CD4-positive, CD25-positive, alpha-beta regulatory T cell (primary cell): Measurements from ENCODE around the gene PGM5. TPM values are rescaled to one million over a fixed set of nuclear protein-coding genes. Genes with fewer than 3 reads are reported as not detected.

ENCODE experiments used
- ATAC-seq, 2 donors: fragments of 150-1000 bp; cut with Tn5 transposase; one replicate each; pipeline ENCODE4 v1.10.0; 2021; ENCODE audit warnings: low read depth in 2 of 2, moderate number of reproducible peaks in 2 of 2, moderate library complexity in 1 of 2
- DNase-seq, 3 donors: peaks; one replicate each; pipeline versions ENCODE4 v3.0.0 to v3.0.0-alpha.2; 2012 to 2022; ENCODE audit warnings: mixed read lengths in 1 of 3
- H3K27ac ChIP-seq: one replicate; pipeline ENCODE4 v1.7.0; 2013; ENCODE audit warnings: mild to moderate bottlenecking, low read length; ENCODE audit not compliant: insufficient read depth, poor library complexity, severe bottlenecking
- H3K27me3 ChIP-seq: one replicate; pipeline ENCODE4 v1.7.0; 2013; ENCODE audit warnings: low read length; ENCODE audit not compliant: control insufficient read depth, insufficient read depth
- H3K36me3 ChIP-seq: one replicate; pipeline ENCODE4 v1.7.0; 2013; ENCODE audit warnings: mild to moderate bottlenecking, low read length, moderate library complexity; ENCODE audit not compliant: control insufficient read depth, insufficient read depth
- H3K4me1 ChIP-seq: 2 replicates; pipeline ENCODE4 v1.7.0; 2013; ENCODE audit warnings: mild to moderate bottlenecking, low read length; ENCODE audit not compliant: insufficient read depth, control insufficient read depth, poor library complexity, severe bottlenecking
- H3K4me3 ChIP-seq: one replicate; pipeline ENCODE4 v1.7.0; 2013; ENCODE audit warnings: low read depth, mild to moderate bottlenecking, low read length, moderate library complexity
- H3K9me3 ChIP-seq, 2 experiments: 1 replicate in 1 of 2; 2 replicates in 1 of 2; pipeline ENCODE4 v1.7.0; 2013; ENCODE audit warnings: low read length in 2 of 2, mild to moderate bottlenecking in 1 of 2, moderate library complexity in 1 of 2; ENCODE audit not compliant: control insufficient read depth in 2 of 2
- H3K27ac Mint-ChIP-seq, 3 donors: one replicate each; pipeline ENCODE4 v1.8.0; 2020 to 2022; ENCODE audit warnings: mild to moderate bottlenecking in 3 of 3, mixed read lengths in 3 of 3, moderate library complexity in 2 of 3
- H3K27me3 Mint-ChIP-seq: one replicate; pipeline ENCODE4 v1.8.0; 2022; ENCODE audit warnings: mild to moderate bottlenecking, mixed read lengths
- H3K36me3 Mint-ChIP-seq: one replicate; pipeline ENCODE4 v1.8.0; 2020; ENCODE audit warnings: mixed read lengths
- H3K4me1 Mint-ChIP-seq, 4 donors: one replicate each; pipeline ENCODE4 v1.8.0; 2020 to 2022; ENCODE audit warnings: mixed read lengths in 4 of 4, mild to moderate bottlenecking in 1 of 4
- H3K4me3 Mint-ChIP-seq, 4 donors: one replicate each; pipeline ENCODE4 v1.8.0; 2020 to 2022; ENCODE audit warnings: mild to moderate bottlenecking in 4 of 4, mixed read lengths in 4 of 4, moderate library complexity in 3 of 4
- H3K9me3 Mint-ChIP-seq, 7 donors: one replicate each; pipeline ENCODE4 v1.8.0; 2020 to 2022; ENCODE audit warnings: mixed read lengths in 7 of 7, mild to moderate bottlenecking in 3 of 7, moderate library complexity in 2 of 7
- polyA plus RNA-seq, 4 donors: library from polyadenylated mRNA; unstranded; fragments of 300-500 nt; fragmentation: Illumina TruSeq; gene quantifications; one replicate each; pipeline ENCODE4 v1.2.3, GENCODE V29; 2021
- total RNA-seq: library from RNA; stranded (reverse); gene quantifications from one replicate; pipeline ENCODE4 v1.2.3, GENCODE V29; 2022

Gene PGM5
- total and polyA plus RNA-seq, 5 donors from 2014 or later, result not detected

DNA sequence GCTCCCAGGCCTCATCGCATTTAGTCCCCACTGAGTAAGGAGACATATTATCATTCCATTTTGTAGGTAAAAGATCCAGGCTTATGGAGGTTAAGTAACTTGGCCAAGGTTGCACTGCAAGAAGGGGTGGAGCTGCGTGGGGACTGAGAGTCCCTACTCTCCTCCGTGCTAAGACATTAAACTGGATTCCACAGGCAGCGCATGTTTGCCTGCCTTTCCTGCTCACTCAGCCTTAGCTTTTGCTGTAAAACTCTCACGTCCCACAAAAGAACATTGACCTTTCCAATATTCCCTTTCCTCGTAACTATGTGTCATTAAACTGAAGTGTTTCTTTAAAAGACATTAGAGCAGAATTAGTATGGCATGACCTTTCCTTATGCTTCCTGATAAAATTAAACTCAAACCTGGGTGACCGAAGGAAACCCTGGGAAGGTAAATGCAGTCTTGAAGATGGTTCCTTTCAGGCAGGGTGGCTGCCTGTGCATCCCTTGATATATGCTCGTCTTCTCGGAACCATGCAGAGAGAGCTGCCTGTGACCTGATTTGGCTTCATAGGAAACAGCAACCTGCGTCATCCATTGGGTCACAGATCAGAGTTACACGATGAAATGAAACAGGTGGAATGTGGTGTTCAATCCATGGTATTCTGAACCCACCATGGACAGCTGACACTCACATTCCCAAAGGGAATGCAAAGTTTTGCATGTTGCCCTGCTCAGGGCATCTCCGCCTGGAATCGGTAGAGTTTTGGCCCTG lies 98.3 kb downstream of the PGM5 start:
- H3K36me3 ChIP-seq, result no peaks in the 10 kb centered on the region
- H3K36me3 Mint-ChIP-seq, result no peaks in the 10 kb centered on the region
- no peaks in the 10 kb centered on the region for H3K4me1 Mint-ChIP-seq
- H3K27me3 ChIP-seq, result no peaks in the 10 kb centered on the region
- H3K9me3 Mint-ChIP-seq, result no peaks in the 10 kb centered on the region
- ATAC-seq (no peak), DNase-seq (no peak)
- no peak overlapping the region for H3K27ac Mint-ChIP-seq
- H3K4me1 ChIP-seq, result no peaks in the 10 kb centered on the region
- H3K27me3 Mint-ChIP-seq, result no peaks in the 10 kb centered on the region
- H3K9me3 ChIP-seq, result no peaks in the 10 kb centered on the region
- H3K4me3 ChIP-seq, result no peak overlapping the region
- no peak overlapping the region for H3K4me3 Mint-ChIP-seq
- H3K27ac ChIP-seq, result no peak overlapping the region

DNA sequence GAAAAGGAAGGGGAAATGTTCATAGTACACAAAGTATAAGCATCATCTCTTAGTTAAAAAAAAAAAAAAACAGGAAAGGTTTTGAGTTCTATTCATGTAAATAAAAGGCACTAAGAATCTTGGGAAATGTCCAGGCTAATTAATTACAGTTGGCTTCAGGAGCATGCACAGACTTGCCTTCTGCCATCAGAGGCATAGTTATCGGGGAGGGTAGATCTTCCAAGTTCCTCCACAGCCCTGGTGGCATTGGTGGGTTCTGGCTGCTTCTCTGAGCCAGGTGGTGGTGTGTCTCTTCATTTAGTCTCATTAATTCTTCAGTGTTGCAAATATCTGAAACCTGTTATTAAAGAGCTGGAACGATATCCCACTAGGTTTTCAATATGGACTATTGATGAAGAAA lies 99.0 kb downstream of the PGM5 start:
- Mint-ChIP-seq H3K9me3 (no peaks in the 10 kb centered on the region), H3K27me3 (no peaks in the 10 kb centered on the region), H3K27ac (no peak overlapping the region), H3K4me1 (no peaks in the 10 kb centered on the region), H3K36me3 (no peaks in the 10 kb centered on the region), H3K4me3 (no peak overlapping the region)
- Histone ChIP-seq H3K27ac (no peak overlapping the region), H3K9me3 (no peaks in the 10 kb centered on the region), H3K4me3 (no peak overlapping the region), H3K27me3 (no peaks in the 10 kb centered on the region), H3K4me1 (no peaks in the 10 kb centered on the region), H3K36me3 (no peaks in the 10 kb centered on the region)
- no peak for ATAC-seq
- DNase-seq, result no peak

DNA sequence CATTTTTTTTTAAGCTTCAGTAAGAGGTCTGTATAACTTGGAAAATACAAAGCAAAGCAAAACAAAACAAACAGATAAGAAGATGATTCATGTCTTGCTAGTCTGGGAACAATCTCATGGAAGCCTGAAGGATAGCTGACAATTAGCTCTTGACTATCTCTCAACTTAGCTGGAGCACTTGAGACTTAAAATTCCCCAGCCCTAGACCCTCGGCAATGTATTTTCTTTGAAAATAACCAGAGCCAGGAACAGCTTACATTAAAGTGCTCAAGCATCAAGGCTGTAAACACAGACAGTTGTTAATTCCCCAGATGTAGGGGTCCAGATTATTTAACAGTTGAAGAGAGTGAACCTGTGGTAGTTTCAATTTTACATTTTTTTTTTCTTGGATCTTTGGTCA lies 101.4 kb downstream of the PGM5 start:
- no peak overlapping the region for H3K27ac ChIP-seq
- Mint-ChIP-seq H3K36me3 (no peaks in the 10 kb centered on the region), H3K9me3 (peaks cover 0 to 1% (median 0%) of the 10 kb centered on the region in 7 donors), H3K4me3 (no peak overlapping the region), H3K27ac (no peak overlapping the region), H3K27me3 (no peaks in the 10 kb centered on the region), H3K4me1 (no peaks in the 10 kb centered on the region)
- H3K4me1 ChIP-seq, result no peaks in the 10 kb centered on the region
- ATAC-seq, result no peak
- H3K4me3 ChIP-seq, result no peak overlapping the region
- H3K9me3 ChIP-seq, result no peaks in the 10 kb centered on the region
- H3K36me3 ChIP-seq, result no peaks in the 10 kb centered on the region
- no peaks in the 10 kb centered on the region for H3K27me3 ChIP-seq
- DNase-seq, result no peak

DNA sequence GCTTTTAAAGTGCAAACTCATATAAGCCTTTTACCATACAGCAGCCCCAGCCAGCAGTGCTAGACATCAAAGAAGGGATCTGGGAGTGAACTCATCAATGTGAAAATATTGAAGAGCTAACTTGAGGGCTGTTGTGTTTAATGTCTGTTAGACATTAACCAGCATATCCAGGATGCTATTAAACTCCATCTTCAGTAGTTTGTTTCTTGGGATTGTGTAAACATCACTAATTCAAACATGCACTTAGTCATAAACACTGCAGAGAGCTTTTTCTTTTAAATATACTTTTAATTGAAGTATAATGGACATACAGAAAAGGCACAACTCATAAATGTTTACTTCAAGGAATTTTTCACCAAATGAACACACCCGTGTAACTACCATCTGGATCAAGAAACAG lies 102.5 kb downstream of the PGM5 start:
- DNase-seq (no peak), ATAC-seq (no peak)
- no peak overlapping the region for H3K27ac Mint-ChIP-seq
- Histone ChIP-seq H3K36me3 (no peaks in the 10 kb centered on the region), H3K27me3 (no peaks in the 10 kb centered on the region), H3K27ac (no peak overlapping the region), H3K4me1 (no peaks in the 10 kb centered on the region), H3K4me3 (no peak overlapping the region), H3K9me3 (no peaks in the 10 kb centered on the region)
- no peak overlapping the region for H3K4me3 Mint-ChIP-seq
- no peaks in the 10 kb centered on the region for H3K4me1 Mint-ChIP-seq
- H3K36me3 Mint-ChIP-seq, result no peaks in the 10 kb centered on the region
- no peaks in the 10 kb centered on the region for H3K27me3 Mint-ChIP-seq
- peaks cover 0 to 1% (median 0%) of the 10 kb centered on the region in 7 donors for H3K9me3 Mint-ChIP-seq

DNA sequence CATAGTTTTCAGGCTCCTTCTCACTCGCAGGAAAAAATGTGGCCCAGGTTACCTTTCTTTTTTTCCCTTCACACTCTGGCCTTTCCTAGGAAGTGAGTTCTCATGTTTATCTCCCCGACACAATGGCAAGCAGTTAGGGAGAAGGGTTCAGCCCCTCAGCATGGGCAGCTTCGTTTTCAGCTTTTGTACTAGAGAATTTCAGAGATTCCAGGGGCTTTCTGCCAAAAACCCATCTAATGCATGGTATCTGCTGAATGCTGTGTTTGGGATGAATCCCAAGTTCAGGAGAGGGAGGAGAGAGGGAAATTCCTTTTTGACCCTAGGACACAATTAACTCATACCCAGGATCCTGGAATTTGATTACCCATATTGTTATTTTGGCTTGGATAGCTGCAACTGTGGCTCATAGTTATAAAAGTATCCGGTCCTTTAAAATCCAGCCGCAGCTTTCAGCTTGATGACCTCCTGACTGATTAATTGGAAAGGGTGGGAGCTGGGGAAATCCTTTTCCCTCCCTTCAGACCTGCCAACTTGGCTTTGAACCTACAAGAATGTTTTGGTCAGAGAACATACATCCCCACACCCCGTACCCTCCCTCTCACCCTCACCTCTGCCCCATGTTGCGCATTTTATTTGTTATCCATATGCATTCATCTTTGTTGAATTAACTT lies 105.8 kb downstream of the PGM5 start:
- peaks cover 5% of the 10 kb centered on the region for H3K27me3 Mint-ChIP-seq

DNA sequence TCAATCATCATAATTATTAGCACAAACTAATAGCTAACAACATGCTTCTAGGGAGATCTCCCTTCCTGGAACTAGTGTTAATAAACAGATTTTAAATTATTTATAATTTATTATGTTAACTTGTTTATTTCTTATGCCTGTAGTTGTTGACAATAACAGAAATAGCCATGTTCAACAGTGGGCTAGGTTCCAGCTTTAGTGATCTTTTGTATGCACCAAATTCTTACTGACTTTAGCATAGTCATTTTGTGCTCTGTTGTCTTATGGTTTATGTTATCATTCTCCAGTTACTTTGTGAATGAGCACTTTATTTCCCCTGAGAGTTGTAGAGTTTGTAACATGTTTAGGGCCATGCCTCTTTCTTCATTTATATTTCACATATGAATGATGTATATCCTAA lies 113.7 kb downstream of the PGM5 start:
- H3K27ac ChIP-seq, result no peak overlapping the region
- Mint-ChIP-seq H3K4me3 (no peak overlapping the region), H3K9me3 (peaks cover 0 to 9% (median 0%) of the 10 kb centered on the region in 7 donors), H3K27ac (no peak overlapping the region), H3K36me3 (peaks cover 3% of the 10 kb centered on the region), H3K4me1 (no peaks in the 10 kb centered on the region), H3K27me3 (peaks cover 5% of the 10 kb centered on the region)
- no peaks in the 10 kb centered on the region for H3K36me3 ChIP-seq
- DNase-seq, result no peak
- H3K4me3 ChIP-seq, result no peak overlapping the region
- no peaks in the 10 kb centered on the region for H3K4me1 ChIP-seq
- H3K9me3 ChIP-seq, result no peaks in the 10 kb centered on the region
- no peak for ATAC-seq
- H3K27me3 ChIP-seq, result peaks cover 5% of the 10 kb centered on the region

More for the DNA sequence above, 105.8 kb downstream of the PGM5 start:
- Histone ChIP-seq H3K27me3 (no peaks in the 10 kb centered on the region), H3K9me3 (no peaks in the 10 kb centered on the region), H3K4me1 (no peaks in the 10 kb centered on the region), H3K27ac (no peak overlapping the region), H3K4me3 (no peak overlapping the region), H3K36me3 (no peaks in the 10 kb centered on the region)
- Mint-ChIP-seq H3K4me3 (no peak overlapping the region), H3K36me3 (no peaks in the 10 kb centered on the region), H3K4me1 (no peaks in the 10 kb centered on the region), H3K27ac (no peak overlapping the region), H3K9me3 (peaks cover 0 to 1% (median 0%) of the 10 kb centered on the region in 7 donors)
- no peak for DNase-seq
- ATAC-seq, result no peak

DNA sequence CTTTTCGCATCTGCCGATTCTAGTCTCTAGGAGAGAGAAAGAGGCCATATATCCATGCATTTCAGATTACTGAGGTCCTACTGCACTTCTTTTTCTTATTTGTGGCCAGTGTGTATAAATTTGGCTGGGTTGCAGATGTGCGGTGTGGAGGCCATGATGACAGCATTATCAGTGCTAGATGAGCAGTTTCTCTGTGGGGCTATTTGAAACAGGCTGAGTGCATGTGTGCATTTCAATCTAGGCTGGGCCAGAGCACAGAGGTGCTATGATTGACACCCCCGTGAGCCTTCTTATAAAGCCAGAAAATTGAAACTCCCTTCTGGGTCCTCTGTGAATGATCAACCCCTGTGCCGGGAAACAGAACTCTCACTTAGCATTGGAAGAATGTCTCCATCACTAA lies 114.2 kb downstream of the PGM5 start:
- Histone ChIP-seq H3K27ac (no peak overlapping the region), H3K9me3 (no peaks in the 10 kb centered on the region), H3K4me1 (no peaks in the 10 kb centered on the region), H3K27me3 (peaks cover 5% of the 10 kb centered on the region), H3K4me3 (no peak overlapping the region), H3K36me3 (no peaks in the 10 kb centered on the region)
- no peak for ATAC-seq
- DNase-seq, result no peak
- no peak overlapping the region for H3K4me3 Mint-ChIP-seq
- no peaks in the 10 kb centered on the region for H3K4me1 Mint-ChIP-seq
- peaks cover 3% of the 10 kb centered on the region for H3K36me3 Mint-ChIP-seq
- H3K27ac Mint-ChIP-seq, result no peak overlapping the region
- peaks cover 0 to 9% (median 0%) of the 10 kb centered on the region in 7 donors for H3K9me3 Mint-ChIP-seq
- peaks cover 5% of the 10 kb centered on the region for H3K27me3 Mint-ChIP-seq

DNA sequence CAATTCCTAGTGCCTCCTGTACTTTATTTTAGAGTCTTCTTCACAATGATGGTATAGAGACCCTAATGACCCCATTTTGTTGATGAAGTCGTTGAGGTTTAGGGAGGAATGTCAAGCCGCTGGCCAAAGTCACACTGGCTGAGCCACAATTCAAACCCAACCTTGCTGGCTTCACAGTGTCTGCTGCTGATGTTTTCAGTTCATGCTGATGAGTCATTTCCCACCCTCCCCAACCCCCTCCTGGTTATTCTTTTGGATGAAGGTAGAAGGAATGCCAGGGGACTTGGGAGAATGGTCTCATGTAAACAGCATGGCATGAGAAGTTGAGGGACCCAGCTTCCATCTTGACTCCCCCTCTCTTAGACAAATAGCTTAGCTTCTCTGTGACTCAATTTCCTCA lies 115.7 kb downstream of the PGM5 start:
- H3K36me3 ChIP-seq, result no peaks in the 10 kb centered on the region
- DNase-seq (no peak), ATAC-seq (no peak)
- peaks cover 5% of the 10 kb centered on the region for H3K27me3 ChIP-seq
- no peaks in the 10 kb centered on the region for H3K9me3 ChIP-seq
- H3K27me3 Mint-ChIP-seq, result peaks cover 5% of the 10 kb centered on the region
- H3K4me3 ChIP-seq, result no peak overlapping the region
- H3K36me3 Mint-ChIP-seq, result peaks cover 3% of the 10 kb centered on the region
- no peaks in the 10 kb centered on the region for H3K4me1 Mint-ChIP-seq
- no peaks in the 10 kb centered on the region for H3K4me1 ChIP-seq
- peaks cover 0 to 9% (median 1%) of the 10 kb centered on the region in 7 donors for H3K9me3 Mint-ChIP-seq
- no peak overlapping the region for H3K4me3 Mint-ChIP-seq
- H3K27ac ChIP-seq, result no peak overlapping the region
- H3K27ac Mint-ChIP-seq, result no peak overlapping the region
